ENCODE data around the gene MPDU1. TPM values are rescaled to one million over a fixed set of nuclear protein-coding genes. Genes with fewer than 3 reads are reported as not detected.

Gene MPDU1
- total and polyA plus RNA-seq, 7 donors = 38.4 to 121 (median 46.7) TPM

GRCh38 chr17:7589204-7589868, 5.7 kb downstream of the MPDU1 start:
- intact Hi-C loops (cut with DNase I) = loop anchor here (2.0 to 10.0 kb wide), 3 partner anchors 75 to 265 kb away; partner anchors contain the start of genes CYB5D1, KCTD11, NAA38 and TMEM88
- peak; percentile 15 to 75 (median 62) for TF ChIP-seq POLR2AphosphoS5 (IDR thresholded peaks at IDR 0.05)
- TF ChIP-seq POLR2A (IDR thresholded peaks at IDR 0.05) = peak in 1 of 2 donors; percentile 13
- TF ChIP-seq EP300 (IDR thresholded peaks at IDR 0.05) = no peak
- TF ChIP-seq, protein P1, sequence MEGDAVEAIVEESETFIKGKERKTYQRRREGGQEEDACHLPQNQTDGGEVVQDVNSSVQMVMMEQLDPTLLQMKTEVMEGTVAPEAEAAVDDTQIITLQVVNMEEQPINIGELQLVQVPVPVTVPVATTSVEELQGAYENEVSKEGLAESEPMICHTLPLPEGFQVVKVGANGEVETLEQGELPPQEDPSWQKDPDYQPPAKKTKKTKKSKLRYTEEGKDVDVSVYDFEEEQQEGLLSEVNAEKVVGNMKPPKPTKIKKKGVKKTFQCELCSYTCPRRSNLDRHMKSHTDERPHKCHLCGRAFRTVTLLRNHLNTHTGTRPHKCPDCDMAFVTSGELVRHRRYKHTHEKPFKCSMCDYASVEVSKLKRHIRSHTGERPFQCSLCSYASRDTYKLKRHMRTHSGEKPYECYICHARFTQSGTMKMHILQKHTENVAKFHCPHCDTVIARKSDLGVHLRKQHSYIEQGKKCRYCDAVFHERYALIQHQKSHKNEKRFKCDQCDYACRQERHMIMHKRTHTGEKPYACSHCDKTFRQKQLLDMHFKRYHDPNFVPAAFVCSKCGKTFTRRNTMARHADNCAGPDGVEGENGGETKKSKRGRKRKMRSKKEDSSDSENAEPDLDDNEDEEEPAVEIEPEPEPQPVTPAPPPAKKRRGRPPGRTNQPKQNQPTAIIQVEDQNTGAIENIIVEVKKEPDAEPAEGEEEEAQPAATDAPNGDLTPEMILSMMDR (IDR thresholded peaks at IDR 0.05) = peak; percentile 72 to 89 (median 88)
- Histone ChIP-seq H3K4me1 (peaks cover 0 to 46% (median 39%) of the 10 kb centered on the region in 4 donors), H3K36me3 (peaks cover 26 to 46% (median 35%) of the 10 kb centered on the region in 4 donors), H3K27ac (peak overlapping the region; percentile 82 to 90 (median 86)), H3K27me3 (no peaks in the 10 kb centered on the region), H3K4me3 (peak overlapping the region; percentile 61 to 73 (median 69)), H3K9me3 (no peaks in the 10 kb centered on the region)
- peak; percentile 94 for DNase-seq
- WGBS, 2 donors = 33 to 36% methylated on average over 56 of the region's 56 CpGs

GRCh38 chr17:7589891-7590691, 6.4 kb downstream of the MPDU1 start, which contains the start of gene SOX15:
Gene SOX15, minus strand, starts transcription at chr17:7590094. Its CDS starts 418 bp downstream, at chr17:7589676.
- H3K4me3 ChIP-seq = peak within 1 kb of the TSS; percentile 61 to 73 (median 69)
- no peaks in the 10 kb centered on the region for H3K27me3 ChIP-seq
- TF ChIP-seq, protein P1 (IDR thresholded peaks at IDR 0.05) = no peak
- TF ChIP-seq POLR2AphosphoS5 (IDR thresholded peaks at IDR 0.05) (no peak), POLR2A (IDR thresholded peaks at IDR 0.05) (no peak), EP300 (IDR thresholded peaks at IDR 0.05) (no peak)
- no peaks in the 10 kb centered on the region for H3K9me3 ChIP-seq
- no peak for DNase-seq
- WGBS, 2 donors = 66 to 68% methylated on average over 24 of the region's 24 CpGs
- H3K36me3 ChIP-seq = peaks cover 30 to 53% (median 42%) of the 10 kb centered on the region in 4 donors
- intact Hi-C loops (cut with DNase I) = loop anchor here (2.0 to 10.0 kb wide), 3 partner anchors 75 to 265 kb away; partner anchors contain the start of genes CYB5D1, KCTD11, NAA38 and TMEM88
- peaks cover 0 to 39% (median 32%) of the 10 kb centered on the region in 4 donors for H3K4me1 ChIP-seq
- peak within 1 kb of the TSS; percentile 82 to 90 (median 86) for H3K27ac ChIP-seq

DNA sequence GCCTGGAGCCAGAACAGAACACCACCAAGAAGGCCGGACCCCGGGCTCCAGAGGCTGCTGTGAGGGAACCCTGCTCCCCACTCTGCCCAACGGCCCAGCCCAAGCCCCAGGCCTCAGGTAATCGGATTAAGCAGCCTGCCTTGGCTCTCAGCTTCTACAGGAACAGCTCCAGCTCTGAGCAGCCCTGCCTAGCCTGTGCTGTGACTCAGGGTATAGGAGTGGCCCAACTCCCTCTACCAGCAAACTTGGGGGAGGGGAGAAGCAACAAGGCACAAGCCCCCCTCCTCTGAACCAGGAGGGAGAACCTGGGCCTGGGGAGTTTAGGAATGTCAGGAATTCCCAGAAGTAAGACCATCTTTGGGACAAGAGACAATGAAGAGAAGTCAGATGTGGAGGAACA, 7.1 kb downstream of the MPDU1 start:
- Histone ChIP-seq H3K4me3 (no peak overlapping the region), H3K27ac (no peak overlapping the region), H3K4me1 (peaks cover 0 to 36% (median 26%) of the 10 kb centered on the region in 4 donors), H3K9me3 (no peaks in the 10 kb centered on the region), H3K27me3 (no peaks in the 10 kb centered on the region), H3K36me3 (peaks cover 30 to 60% (median 49%) of the 10 kb centered on the region in 4 donors)
- DNase-seq = no peak
- intact Hi-C loops (cut with DNase I) = no loop called here
- TF ChIP-seq, protein P1 (IDR thresholded peaks at IDR 0.05) = no peak
- TF ChIP-seq EP300 (IDR thresholded peaks at IDR 0.05) (no peak), POLR2AphosphoS5 (IDR thresholded peaks at IDR 0.05) (no peak), POLR2A (IDR thresholded peaks at IDR 0.05) (no peak)
- WGBS, 2 donors = 86 to 88% methylated on average over 4 of the region's 4 CpGs

DNA sequence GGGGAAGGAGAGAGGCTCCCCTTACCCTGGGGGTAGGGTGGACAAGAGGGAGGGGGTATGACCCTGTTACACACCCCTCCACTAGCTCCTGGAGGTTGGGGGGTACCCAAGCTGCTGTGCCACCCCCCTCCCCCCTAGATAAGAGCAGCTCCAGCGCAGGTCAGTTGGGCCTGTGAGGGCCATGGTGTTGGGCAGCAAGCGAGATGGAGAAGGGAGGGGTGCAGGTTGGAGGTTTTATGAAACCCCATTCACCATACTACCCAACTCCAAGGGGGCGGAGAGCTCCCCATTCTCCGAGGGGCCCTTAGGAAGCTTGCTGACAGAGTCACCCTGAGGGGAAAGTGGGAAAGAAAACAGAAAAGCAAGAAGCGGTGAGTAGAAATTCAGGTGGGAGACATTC, 7.9 kb downstream of the MPDU1 start:
- Histone ChIP-seq H3K4me1 (peaks cover 0 to 35% (median 25%) of the 10 kb centered on the region in 4 donors), H3K4me3 (no peak overlapping the region), H3K9me3 (no peaks in the 10 kb centered on the region), H3K27ac (no peak overlapping the region), H3K27me3 (no peaks in the 10 kb centered on the region), H3K36me3 (peaks cover 30 to 67% (median 57%) of the 10 kb centered on the region in 4 donors)
- DNase-seq = no peak
- no peak for TF ChIP-seq POLR2A (IDR thresholded peaks at IDR 0.05)
- TF ChIP-seq POLR2AphosphoS5 (IDR thresholded peaks at IDR 0.05) = no peak
- TF ChIP-seq, protein P1 (IDR thresholded peaks at IDR 0.05) = no peak
- no peak for TF ChIP-seq EP300 (IDR thresholded peaks at IDR 0.05)
- WGBS, 2 donors = 92 to 94% methylated on average over 5 of the region's 5 CpGs
- intact Hi-C loops (cut with DNase I) = no loop called here
